Activated CD8-positive, alpha-beta memory T cell treated with anti-CD3 and anti-CD28 coated beads for 36 hours (primary cell): ENCODE results near the gene CA10. TPM values are rescaled to one million over a fixed set of nuclear protein-coding genes. Genes with fewer than 3 reads are reported as not detected.

Source experiments
- CTCF ChIA-PET: fragments of 350-600 bp; sonication (Branson Sonifier 250); formaldehyde crosslinking; loops from one replicate; lab custom pipeline; 2021; ENCODE audit warnings: antibody characterized with exemption; lab: Charles Lee
- POLR2A ChIA-PET: fragments of 350-600 bp; sonication (Branson Sonifier 250); formaldehyde crosslinking; loops from one replicate; lab custom pipeline; 2021; ENCODE audit warnings: antibody characterized with exemption; lab: Charles Lee
- total RNA-seq, 2 experiments: library from RNA; stranded (reverse); gene quantifications; one replicate each; pipeline ENCODE4 v1.2.3, GENCODE V29; 2021

The CA10 gene
- total RNA-seq, 2 experiments from 2014 or later, result not detected

- ChIA-PET POLR2A (no interaction called here), CTCF (no interaction called here)
Measured at GRCh38 chr17:51992864-51993416, 165.6 kb downstream of the CA10 start.

GRCh38 chr17:51971121-51971520 lies 187.4 kb downstream of the CA10 start:
- CTCF ChIA-PET, result no interaction called here
- POLR2A ChIA-PET, result no interaction called here

- CTCF ChIA-PET, result interaction anchor here (0.8 kb wide), 1 partner anchor 292 kb away, joined by 3 read pairs; no protein-coding TSS in a partner anchor
- POLR2A ChIA-PET, result no interaction called here
Measured at GRCh38 chr17:51961689-51962088, 196.8 kb downstream of the CA10 start.

- CTCF ChIA-PET, result no interaction called here
- POLR2A ChIA-PET, result no interaction called here
Measured at GRCh38 chr17:51957786-51958185, 200.7 kb downstream of the CA10 start.

- POLR2A ChIA-PET, result interaction anchor here (0.6 kb wide), 1 partner anchor 158 kb away, joined by 4 read pairs; no protein-coding TSS in a partner anchor
- CTCF ChIA-PET, result no interaction called here
Measured at GRCh38 chr17:51955245-51955644, 203.3 kb downstream of the CA10 start.

- POLR2A ChIA-PET, result interaction anchor here (0.6 kb wide), 1 partner anchor 157 kb away, joined by 4 read pairs; no protein-coding TSS in a partner anchor
- CTCF ChIA-PET, result no interaction called here
Measured at GRCh38 chr17:51954232-51954765, 204.2 kb downstream of the CA10 start.

- ChIA-PET POLR2A (no interaction called here), CTCF (no interaction called here)
Measured at GRCh38 chr17:51951741-51952140, 206.8 kb downstream of the CA10 start.

- CTCF ChIA-PET, result no interaction called here
- POLR2A ChIA-PET, result no interaction called here
Measured at GRCh38 chr17:51948128-51948527, 210.4 kb downstream of the CA10 start.

GRCh38 chr17:51947160-51947735 lies 211.3 kb downstream of the CA10 start:
- ChIA-PET CTCF (no interaction called here), POLR2A (no interaction called here)

- ChIA-PET POLR2A (no interaction called here), CTCF (no interaction called here)
Measured at GRCh38 chr17:51946311-51946710, 212.2 kb downstream of the CA10 start.

- ChIA-PET POLR2A (no interaction called here), CTCF (no interaction called here)
Measured at GRCh38 chr17:51941272-51941671, 217.2 kb downstream of the CA10 start.

GRCh38 chr17:51937264-51937663 lies 221.2 kb downstream of the CA10 start:
- ChIA-PET POLR2A (no interaction called here), CTCF (no interaction called here)

- ChIA-PET POLR2A (no interaction called here), CTCF (no interaction called here)
Measured at GRCh38 chr17:51935477-51935876, 223.0 kb downstream of the CA10 start.

- ChIA-PET POLR2A (no interaction called here), CTCF (no interaction called here)
Measured at GRCh38 chr17:51933647-51934046, 224.9 kb downstream of the CA10 start.

- CTCF ChIA-PET, result no interaction called here
- POLR2A ChIA-PET, result no interaction called here
Measured at GRCh38 chr17:51926448-51926847, 232.1 kb downstream of the CA10 start.

GRCh38 chr17:51921500-51921899 lies 237.0 kb downstream of the CA10 start:
- ChIA-PET CTCF (no interaction called here), POLR2A (no interaction called here)

- POLR2A ChIA-PET, result no interaction called here
- CTCF ChIA-PET, result no interaction called here
Measured at GRCh38 chr17:51914577-51914976, 243.9 kb downstream of the CA10 start.

GRCh38 chr17:51913491-51914205 lies 244.9 kb downstream of the CA10 start:
- CTCF ChIA-PET, result no interaction called here
- POLR2A ChIA-PET, result no interaction called here

- POLR2A ChIA-PET, result no interaction called here
- CTCF ChIA-PET, result no interaction called here
Measured at GRCh38 chr17:51912939-51913338, 245.6 kb downstream of the CA10 start.

GRCh38 chr17:51911237-51911636 lies 247.3 kb downstream of the CA10 start:
- CTCF ChIA-PET, result no interaction called here
- POLR2A ChIA-PET, result no interaction called here

GRCh38 chr17:51909971-51910370 lies 248.5 kb downstream of the CA10 start:
- POLR2A ChIA-PET, result no interaction called here
- CTCF ChIA-PET, result interaction anchor here (0.6 kb wide), 1 partner anchor 112 kb away, joined by 3 read pairs; no protein-coding TSS in a partner anchor
